ENCODE results near the gene HEXD.
"Not testable (repeated sequence)": the region's sequence is repeated elsewhere in the genome, so short reads cannot be mapped to it uniquely, and the experiment has no call there.

Gene HEXD

GRCh38 chr17:82442643-82443464 lies 24.7 kb downstream of the HEXD start:
- no peak for DNase-seq

- DNase-seq = no peak
Measured at GRCh38 chr17:82443465-82444283, 25.5 kb downstream of the HEXD start.

DNA sequence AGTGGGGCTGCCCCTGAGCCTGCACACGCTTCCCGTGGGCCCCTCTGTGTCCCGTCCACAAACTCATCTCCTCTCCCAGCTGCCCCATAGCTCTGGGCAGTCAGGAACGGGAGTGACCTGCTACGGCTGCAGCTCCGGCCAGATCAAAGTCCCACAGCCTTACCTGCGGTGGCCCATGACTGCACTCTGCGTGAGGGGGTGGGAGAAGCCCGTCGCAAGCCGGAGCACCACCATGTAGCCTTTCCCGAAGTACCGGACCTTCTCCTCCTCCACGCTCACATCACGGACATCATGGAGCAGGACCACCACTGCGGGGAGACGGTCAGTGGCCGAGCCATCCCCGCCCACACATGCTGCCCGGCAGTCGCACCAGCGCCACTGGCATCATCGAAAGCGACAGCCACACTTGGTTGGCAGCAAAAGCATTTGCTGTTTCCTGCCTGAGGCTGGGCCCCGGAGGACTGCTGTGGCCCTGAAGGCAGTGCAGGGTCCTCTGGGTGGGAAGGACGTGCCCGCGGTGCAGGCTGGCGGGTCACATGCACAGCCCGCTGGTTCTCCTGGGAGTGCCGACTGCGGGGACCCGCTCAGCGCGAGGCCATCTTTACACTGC lies 26.2 kb downstream of the HEXD start:
- no peak for DNase-seq

DNA sequence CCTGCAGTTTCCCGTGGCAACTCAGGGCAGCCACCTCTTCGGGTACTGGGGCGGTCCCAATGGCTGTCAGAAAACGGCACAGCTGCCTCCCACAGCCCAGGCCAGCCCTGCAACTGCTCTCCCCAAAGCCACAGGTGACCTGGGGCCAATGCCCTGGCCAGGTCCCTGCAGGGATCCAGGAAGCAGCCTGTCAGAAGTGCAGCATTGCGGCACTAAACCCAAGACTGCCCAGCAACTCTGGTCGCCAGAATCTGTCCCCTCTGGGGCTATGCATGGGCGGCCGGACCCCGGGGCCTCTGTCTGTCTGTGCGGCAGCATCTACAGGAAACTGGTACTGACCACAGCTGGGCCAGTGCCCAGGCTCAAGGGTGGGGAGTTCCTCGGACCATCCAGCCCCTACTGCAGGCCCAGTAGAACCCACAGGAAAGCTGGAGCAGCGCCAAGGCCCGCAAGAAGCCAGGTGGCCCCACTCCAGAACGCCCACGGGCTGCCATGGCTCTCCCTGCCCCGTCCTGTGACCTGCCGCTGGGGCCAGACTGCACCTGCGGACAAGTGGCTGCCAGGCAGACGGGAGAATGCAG lies 26.9 kb downstream of the HEXD start:
- DNase-seq = no peak

GRCh38 chr17:82445542-82445941 lies 27.4 kb downstream of the HEXD start:
- no peak for DNase-seq

DNA sequence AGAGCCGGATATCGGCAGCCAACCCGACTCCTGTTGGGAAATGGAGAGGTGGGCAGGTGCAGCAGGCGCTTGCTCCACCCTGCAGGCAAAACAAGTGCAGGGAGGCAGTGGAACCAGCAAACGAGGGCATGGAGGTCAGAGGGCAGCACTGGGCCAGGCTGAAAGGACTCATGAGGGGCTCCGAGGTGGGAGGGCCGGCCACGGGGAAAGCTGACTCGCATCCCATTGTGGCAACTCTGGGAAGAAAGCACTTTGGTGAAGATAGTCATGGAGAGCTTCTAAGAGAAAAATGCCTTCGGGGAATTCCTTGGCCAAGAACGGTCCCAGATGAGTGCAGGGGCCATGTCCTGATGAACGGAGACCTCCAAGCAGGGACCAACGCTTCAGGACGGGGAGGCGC lies 28.0 kb downstream of the HEXD start:
- no peak for DNase-seq

- no peak for DNase-seq
Measured at GRCh38 chr17:82446649-82447048, 28.5 kb downstream of the HEXD start.

GRCh38 chr17:82447876-82448275 lies 29.7 kb downstream of the HEXD start:
- no peak for DNase-seq

GRCh38 chr17:82449131-82449882 lies 31.2 kb downstream of the HEXD start:
- DNase-seq = no peak

DNA sequence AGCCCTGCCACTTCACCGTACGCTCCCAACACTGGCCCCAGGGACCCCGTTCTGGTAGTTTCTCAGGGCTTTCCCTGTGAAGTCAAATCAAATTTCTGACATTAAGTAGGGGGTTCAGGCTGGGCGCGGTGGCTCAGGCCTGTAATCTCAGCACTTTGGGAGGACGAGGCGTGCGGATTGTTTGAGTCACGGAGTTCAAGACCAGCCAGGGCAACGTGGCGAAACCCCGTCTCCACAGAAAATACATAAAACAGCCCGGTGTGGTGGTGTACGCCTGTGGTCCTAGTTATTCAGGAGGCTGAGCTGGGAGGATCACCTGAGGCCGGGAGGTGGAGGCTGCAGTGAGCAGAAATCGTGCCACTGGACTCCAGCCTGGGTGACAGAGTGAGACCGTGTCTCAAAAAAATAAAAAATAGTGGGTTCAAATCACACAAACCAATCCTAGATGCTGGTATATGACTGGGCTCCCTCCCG lies 31.8 kb downstream of the HEXD start:
- no peak for DNase-seq

- DNase-seq = peak; percentile 97
Measured at GRCh38 chr17:82450357-82451106, 32.4 kb downstream of the HEXD start, which contains the start of gene CYBC1. Gene CYBC1, minus strand, starts transcription at chr17:82450752. Its CDS starts 1,498 bp downstream, at chr17:82449254.

DNA sequence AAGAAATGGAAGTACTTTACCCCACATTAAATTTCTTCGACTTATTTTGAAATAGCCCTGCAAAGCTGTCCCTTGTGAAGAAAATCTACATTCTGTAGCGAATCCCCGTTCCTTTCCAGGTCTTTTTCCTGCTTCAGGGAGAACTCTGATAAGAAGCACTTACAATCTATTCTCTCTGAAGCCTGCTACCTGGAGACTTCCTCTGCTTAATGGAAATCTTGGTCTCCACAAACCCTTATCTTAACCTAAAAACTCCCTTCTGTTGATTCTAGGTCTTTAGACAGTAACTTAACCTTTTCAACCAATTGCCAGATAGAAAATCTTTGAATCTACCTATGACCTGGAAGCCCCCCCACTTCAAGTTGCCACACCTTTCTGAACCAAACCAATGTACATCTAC lies 34.0 kb downstream of the HEXD start:
- DNase-seq = no peak

GRCh38 chr17:82453151-82453550 lies 35.0 kb downstream of the HEXD start:
- DNase-seq = not testable (repeated sequence)

- not testable (repeated sequence) for DNase-seq
Measured at GRCh38 chr17:82453706-82454105, 35.6 kb downstream of the HEXD start.

DNA sequence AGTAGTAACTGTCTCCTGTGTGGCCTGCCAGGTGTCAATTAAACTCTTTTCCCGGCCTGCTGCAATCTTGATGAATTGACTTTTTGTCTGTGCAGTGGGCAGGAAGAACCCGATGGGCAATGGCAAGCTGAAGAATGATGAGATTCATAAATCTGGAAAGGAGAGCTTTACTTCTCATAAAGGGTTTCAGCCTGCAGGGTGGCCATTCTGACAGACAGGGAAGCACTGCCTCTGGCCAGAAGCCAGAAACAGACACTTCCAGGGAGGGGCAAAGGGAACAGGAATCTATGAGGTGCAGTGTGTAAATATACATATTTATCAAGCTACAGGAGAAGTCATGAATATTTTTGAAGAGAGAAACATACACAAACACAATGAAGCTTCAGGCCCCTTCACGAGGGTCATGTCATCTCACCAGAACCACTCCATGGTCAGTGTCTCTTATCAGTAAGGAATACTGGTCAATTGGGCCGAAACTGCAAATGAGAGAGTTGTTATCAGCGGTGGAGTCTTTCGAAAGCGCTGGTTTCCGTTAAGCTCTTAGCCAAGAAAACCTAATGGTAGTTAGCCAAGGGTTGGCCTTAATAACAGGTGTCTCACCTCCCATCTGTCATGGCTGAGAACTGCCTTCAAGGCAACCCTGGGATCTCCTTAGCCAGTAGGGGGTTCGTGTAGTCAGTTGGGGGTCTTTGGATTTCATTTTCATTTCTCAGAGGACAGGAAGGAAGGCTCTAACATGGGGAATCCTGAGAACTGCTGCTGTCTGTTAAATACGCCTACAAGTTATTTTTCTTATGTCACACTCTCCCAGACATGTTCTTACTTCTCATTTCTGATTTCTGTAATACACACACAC lies 39.2 kb downstream of the HEXD start:
- no peak for DNase-seq

DNA sequence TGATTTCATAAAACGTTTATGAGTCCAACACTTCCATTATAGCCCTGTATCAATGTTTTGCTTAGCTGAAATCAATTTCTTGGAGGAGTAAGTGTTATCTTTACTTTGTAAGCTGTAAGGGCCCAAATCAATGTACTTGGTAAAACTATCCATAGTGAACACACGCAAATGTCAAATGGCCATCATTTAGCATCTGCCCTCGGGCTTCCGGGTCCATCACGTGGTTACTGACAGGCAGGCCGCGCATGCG lies 39.7 kb downstream of the HEXD start:
- no peak for DNase-seq

- peak; percentile 99 for DNase-seq
Measured at GRCh38 chr17:82458179-82458884, 40.2 kb downstream of the HEXD start, which contains the start of gene NARF. Gene NARF, plus strand, starts transcription at chr17:82458741. Its CDS starts 63 bp downstream, at chr17:82458804.

DNA sequence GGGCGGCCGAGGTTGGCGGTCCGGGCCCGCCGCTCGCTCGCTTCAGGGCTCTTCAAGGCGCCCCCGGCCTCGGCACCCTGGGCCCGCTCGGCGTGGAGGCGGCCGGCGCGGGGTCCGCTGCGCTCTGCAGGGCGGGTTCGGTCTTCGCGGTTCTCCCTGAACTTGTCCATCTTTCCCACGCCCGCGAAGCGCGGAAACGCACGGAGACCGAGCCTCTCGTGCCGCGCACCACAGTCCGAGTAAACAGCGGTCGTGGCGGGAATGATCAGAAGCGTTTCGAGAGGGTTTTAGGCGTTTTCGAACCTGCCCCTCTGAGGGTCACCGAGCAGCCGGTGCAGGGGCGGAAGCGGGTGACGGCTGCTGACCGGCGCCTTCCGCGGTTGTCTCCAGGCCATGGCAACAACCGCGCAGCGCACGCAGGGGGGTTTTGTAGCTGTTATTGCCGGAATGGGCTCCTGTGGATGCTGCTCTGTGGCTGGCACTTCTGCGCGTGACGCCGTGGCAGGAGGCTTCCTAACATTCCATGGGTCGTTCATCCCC lies 40.8 kb downstream of the HEXD start:
- DNase-seq = peak; percentile 64

DNA sequence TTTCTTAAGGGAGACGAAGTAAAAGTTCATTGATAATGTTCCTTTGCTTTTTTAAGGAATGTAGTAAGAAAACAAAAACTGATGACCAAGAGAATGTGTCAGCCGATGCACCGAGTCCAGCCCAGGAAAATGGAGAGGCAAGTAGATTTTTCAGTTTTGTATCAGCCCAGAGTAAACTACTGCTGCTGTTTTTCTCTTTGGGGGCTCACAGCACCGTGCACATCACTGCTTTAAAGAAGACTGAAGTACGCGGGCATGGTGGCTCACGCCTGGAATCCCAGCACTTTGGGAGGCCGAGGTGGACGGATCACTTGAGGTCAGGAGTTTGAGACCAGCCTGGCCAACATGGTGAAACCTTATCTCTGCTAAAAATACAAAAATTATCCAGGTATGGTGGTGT lies 41.8 kb downstream of the HEXD start:
- DNase-seq = not testable (repeated sequence)

Data from eye (tissue), 1 donor.